IPS DF 6.9 (cell line): ENCODE results near the gene SLC9A2.

Experiments used
- DNase-seq: peaks from one replicate; pipeline ENCODE4 v3.0.0-alpha.2; 2013; ENCODE audit warnings: low read depth, low spot score
- H3K27ac ChIP-seq: one replicate; pipeline ENCODE4 v1.5.1; 2013; ENCODE audit warnings: low read length, control low read depth
- H3K27me3 ChIP-seq: 2 replicates; pipeline ENCODE4 v1.6.1; 2013; ENCODE audit warnings: mild to moderate bottlenecking, low read length; ENCODE audit not compliant: control insufficient read depth, insufficient read depth
- H3K36me3 ChIP-seq: 2 replicates; pipeline ENCODE4 v1.6.1; 2013; ENCODE audit warnings: low read length; ENCODE audit not compliant: control insufficient read depth, insufficient read depth
- H3K4me1 ChIP-seq: 2 replicates; pipeline ENCODE4 v1.6.1; 2013; ENCODE audit warnings: low read length; ENCODE audit not compliant: control insufficient read depth, insufficient read depth
- H3K4me3 ChIP-seq: 2 replicates; pipeline ENCODE4 v1.5.1; 2013; ENCODE audit warnings: mild to moderate bottlenecking, low read length
- H3K9me3 ChIP-seq: 2 replicates; pipeline ENCODE4 v1.6.1; 2013; ENCODE audit warnings: low read length, inconsistent platforms; ENCODE audit not compliant: control insufficient read depth, insufficient read depth
- WGBS: extraction: QIAGEN DNeasy Blood & Tissue Kit; methylation state at CpG from one replicate; pipeline ENCODE4 v1.1.7; 2013; ENCODE audit warnings: mixed read lengths, missing lambda C conversion rate; ENCODE audit not compliant: insufficient read length, insufficient coverage; 5-methylcytosine and 5-hydroxymethylcytosine counted together

The SLC9A2 gene, protein sequence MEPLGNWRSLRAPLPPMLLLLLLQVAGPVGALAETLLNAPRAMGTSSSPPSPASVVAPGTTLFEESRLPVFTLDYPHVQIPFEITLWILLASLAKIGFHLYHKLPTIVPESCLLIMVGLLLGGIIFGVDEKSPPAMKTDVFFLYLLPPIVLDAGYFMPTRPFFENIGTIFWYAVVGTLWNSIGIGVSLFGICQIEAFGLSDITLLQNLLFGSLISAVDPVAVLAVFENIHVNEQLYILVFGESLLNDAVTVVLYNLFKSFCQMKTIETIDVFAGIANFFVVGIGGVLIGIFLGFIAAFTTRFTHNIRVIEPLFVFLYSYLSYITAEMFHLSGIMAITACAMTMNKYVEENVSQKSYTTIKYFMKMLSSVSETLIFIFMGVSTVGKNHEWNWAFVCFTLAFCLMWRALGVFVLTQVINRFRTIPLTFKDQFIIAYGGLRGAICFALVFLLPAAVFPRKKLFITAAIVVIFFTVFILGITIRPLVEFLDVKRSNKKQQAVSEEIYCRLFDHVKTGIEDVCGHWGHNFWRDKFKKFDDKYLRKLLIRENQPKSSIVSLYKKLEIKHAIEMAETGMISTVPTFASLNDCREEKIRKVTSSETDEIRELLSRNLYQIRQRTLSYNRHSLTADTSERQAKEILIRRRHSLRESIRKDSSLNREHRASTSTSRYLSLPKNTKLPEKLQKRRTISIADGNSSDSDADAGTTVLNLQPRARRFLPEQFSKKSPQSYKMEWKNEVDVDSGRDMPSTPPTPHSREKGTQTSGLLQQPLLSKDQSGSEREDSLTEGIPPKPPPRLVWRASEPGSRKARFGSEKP

DNA sequence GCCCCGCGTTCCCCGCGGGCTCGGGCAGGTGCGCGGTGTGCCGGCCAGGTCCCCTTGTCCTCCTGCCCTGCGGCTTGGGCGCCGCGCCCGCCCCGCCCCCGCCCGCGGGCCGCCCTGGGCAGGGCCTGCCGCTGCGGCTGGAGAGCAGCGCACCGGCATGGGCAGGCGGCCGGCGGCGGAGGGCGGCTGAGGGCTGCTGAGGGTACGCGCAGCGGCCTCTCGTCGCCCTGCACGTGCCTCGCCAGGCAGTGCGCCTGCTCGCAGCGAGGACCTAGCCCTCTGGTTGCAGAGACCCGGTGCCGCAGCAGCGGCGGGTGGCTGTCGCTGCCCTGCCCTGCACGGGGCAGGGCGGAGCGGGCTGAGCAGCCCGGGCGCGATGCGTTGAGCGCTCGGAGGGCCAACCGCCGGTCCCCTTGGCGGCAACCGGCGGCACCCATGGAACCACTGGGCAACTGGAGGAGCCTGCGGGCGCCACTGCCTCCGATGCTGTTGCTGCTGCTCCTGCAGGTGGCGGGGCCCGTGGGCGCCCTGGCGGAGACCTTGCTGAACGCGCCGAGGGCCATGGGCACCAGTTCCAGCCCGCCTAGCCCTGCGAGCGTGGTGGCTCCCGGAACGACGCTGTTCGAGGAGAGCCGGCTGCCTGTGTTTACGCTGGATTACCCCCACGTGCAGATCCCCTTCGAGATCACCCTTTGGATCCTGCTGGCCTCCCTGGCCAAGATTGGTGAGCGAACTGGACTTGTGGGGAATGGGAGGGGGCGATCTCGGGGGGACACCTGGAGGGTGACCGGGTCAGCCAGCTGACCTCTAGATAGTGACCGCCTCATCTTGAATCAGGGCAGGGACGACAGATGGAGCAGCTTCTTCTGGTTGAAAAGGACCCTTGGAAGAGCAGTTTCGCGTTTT is at the start of gene SLC9A2:
Gene SLC9A2 (plus strand): TSS at position 140 of the 906 bp plus-strand sequence. CDS start 296 bp downstream, at position 436.
- H3K27me3 ChIP-seq = peaks cover 22% of the 10 kb centered on the region
- 0 out of 2 replicates have a peak, but pooled peaks cover 3% of the 10 kb centered on the region for H3K4me1 ChIP-seq
- DNase-seq = peak; percentile 7
- peak within 1 kb of the TSS; percentile 42; the same call in 1 of the 2 replicates for H3K4me3 ChIP-seq
- no peaks in the 10 kb centered on the region for H3K9me3 ChIP-seq
- no peak within 1 kb of the TSS for H3K27ac ChIP-seq
- no CpG with 5 or more reads among the region's 85 CpGs for WGBS
- no peaks in the 10 kb centered on the region for H3K36me3 ChIP-seq

DNA sequence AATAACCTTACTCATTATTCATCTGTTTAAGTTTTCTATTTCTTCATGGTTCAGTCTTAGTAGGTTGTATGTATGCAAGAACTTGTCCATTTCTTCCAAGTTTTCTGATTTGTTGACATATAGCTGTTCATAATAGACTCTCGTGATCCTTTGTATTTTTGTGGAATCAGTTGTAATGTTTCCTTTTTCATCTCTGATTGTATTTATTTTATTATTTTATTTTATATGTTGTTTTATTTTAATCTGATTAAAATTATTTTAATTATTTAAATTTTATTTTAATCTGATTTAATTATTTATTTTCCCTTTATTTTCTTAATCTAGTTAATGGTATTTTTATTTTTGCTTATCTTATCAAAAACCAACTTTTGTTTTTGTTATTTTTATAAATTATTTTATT is 43.5 kb upstream of the SLC9A2 start:
- H3K4me3 ChIP-seq = no peak overlapping the region
- no peaks in the 10 kb centered on the region for H3K27me3 ChIP-seq
- no CpG with 5 or more reads among the region's 1 CpG for WGBS
- no peak for DNase-seq
- no peaks in the 10 kb centered on the region for H3K4me1 ChIP-seq
- no peak overlapping the region for H3K27ac ChIP-seq
- H3K9me3 ChIP-seq = no peaks in the 10 kb centered on the region
- no peaks in the 10 kb centered on the region for H3K36me3 ChIP-seq

DNA sequence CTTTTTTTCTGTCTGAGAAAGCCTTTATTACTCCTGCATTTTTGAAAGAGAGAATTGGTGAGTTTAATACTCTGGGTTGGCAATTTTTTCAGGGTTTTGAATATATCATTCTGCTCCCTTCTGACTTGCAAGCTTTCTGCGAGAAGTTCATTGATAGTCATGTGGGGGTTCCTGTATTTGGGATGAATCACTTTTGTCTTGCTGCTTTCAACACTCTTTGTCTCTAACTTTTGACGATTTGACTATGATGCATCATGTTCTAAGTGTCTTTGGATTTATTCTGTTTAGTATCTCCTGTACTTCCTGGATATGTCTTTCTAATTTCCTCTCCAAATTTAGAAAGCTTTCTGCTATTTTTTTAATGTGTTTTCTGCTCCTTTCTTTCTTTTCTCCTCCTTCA is 41.0 kb upstream of the SLC9A2 start:
- no peak for DNase-seq
- Histone ChIP-seq H3K4me1 (no peaks in the 10 kb centered on the region), H3K4me3 (no peak overlapping the region), H3K36me3 (no peaks in the 10 kb centered on the region), H3K27ac (no peak overlapping the region), H3K27me3 (no peaks in the 10 kb centered on the region), H3K9me3 (no peaks in the 10 kb centered on the region)
- WGBS = no CpG with 5 or more reads among the region's 2 CpGs

DNA sequence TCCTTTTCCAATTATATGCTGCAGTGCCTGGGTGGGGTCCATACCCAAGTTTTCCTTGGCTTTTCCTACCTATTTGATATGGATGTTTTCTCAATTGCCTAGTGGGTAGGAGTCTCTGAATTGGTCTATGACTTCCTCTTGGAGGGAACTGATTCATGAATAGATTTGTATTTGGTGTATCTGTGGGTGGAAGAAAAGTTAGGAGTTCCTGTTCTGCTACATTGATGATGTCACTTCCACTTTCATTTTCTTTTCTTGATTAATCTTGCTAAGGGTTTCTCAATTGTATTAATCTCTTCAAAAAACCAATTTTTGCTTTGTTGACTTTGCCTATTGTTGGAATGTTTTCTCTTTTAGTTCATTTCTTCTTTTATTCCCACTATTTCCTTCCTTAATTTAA is 37.4 kb upstream of the SLC9A2 start:
- Histone ChIP-seq H3K4me1 (peaks cover 3% of the 10 kb centered on the region; the same call in 1 of the 2 replicates), H3K9me3 (no peaks in the 10 kb centered on the region), H3K36me3 (no peaks in the 10 kb centered on the region), H3K27ac (no peak overlapping the region), H3K27me3 (no peaks in the 10 kb centered on the region), H3K4me3 (no peak overlapping the region)
- DNase-seq = no peak

DNA sequence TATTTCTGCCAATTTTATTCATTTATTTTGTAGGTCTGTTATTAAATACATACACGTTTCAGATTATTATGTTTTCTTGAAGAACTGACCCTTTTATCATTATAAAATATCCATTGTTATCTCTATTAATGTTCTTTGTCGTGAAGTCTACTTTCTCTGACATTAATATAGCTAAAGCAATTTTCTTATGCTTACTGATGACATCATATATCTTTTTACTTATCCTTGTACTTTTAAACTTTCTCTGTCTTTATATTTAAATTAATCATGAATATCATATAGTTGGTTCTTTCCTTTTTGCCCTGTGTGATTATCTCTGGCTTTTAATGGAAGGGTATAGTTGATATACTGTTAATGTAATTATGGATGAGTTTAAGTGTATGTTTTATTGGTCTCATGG is 36.5 kb upstream of the SLC9A2 start:
- H3K27ac ChIP-seq = no peak overlapping the region
- H3K27me3 ChIP-seq = no peaks in the 10 kb centered on the region
- no peak overlapping the region for H3K4me3 ChIP-seq
- peaks cover 3% of the 10 kb centered on the region; the same call in 1 of the 2 replicates for H3K4me1 ChIP-seq
- no peaks in the 10 kb centered on the region for H3K9me3 ChIP-seq
- WGBS = no CpG with 5 or more reads among the region's 2 CpGs
- H3K36me3 ChIP-seq = no peaks in the 10 kb centered on the region
- no peak for DNase-seq

DNA sequence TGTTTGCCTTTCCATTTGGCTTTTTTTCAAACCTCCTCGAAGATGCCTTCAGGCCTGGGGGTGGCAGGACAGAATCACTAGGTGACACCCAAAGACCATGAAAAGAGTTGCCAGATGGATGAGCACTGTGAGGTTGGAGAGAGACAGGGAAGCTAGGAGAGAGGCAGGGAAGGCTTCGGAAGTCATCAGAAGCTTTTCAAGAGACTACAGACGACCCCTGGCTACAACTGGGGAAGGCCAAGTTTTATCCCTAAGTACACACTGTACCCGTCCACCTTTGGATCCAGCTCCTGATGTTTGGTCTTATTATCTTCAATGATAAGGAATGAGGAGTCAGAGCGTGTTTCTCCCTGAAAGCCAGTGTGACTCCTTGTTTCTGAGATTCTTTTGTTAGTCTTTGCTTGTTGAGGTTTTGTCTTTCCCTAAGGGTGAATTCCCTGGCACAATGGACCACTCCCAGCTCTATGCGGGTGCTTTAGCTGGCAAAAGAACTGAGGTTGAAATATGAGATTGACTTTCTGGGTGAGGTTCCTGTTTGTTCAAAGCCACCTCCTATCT is 33.4 kb upstream of the SLC9A2 start:
- WGBS = no CpG with 5 or more reads among the region's 6 CpGs
- Histone ChIP-seq H3K9me3 (no peaks in the 10 kb centered on the region), H3K27me3 (no peaks in the 10 kb centered on the region), H3K4me3 (no peak overlapping the region), H3K27ac (no peak overlapping the region), H3K4me1 (peaks cover 3% of the 10 kb centered on the region; the same call in 1 of the 2 replicates), H3K36me3 (no peaks in the 10 kb centered on the region)
- peak; percentile 4 for DNase-seq

DNA sequence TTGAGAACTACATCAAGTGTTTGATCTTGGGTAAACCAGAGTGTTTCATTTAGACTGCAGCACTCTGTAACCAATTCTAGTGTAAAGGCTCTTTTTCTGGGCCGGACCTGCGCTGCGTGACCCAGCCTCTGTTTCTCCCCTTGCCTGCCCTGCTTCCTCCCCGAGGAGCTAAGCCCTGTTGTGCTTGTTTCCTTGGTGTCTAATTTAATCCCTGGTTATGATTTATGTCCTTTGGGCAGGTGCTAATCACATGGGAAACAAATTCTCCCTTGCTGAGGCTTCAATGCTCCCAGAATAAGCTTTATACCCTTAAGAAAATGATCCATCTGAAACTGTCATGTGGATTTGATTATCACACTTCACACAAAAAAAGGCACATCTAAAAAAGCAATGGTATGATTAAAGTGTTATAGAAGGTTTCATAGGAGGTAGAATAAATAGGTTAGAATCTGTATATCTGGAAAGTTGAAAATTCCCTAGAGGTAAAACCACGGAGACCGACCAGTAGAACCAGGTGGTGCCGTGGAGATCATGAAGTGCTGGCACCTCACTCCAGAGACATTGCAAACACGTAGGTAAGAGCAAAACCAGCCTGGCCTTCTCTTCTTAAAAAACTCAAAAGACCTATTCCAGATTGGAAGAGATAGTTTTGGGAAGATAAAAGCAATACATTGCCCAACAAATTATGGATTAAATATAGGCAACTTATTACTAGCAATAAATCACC is 31.0 kb upstream of the SLC9A2 start:
- H3K27me3 ChIP-seq = no peaks in the 10 kb centered on the region
- peaks cover 3% of the 10 kb centered on the region; the same call in 1 of the 2 replicates for H3K4me1 ChIP-seq
- H3K36me3 ChIP-seq = no peaks in the 10 kb centered on the region
- no peak overlapping the region for H3K4me3 ChIP-seq
- no peak overlapping the region for H3K27ac ChIP-seq
- WGBS = no CpG with 5 or more reads among the region's 8 CpGs
- no peak for DNase-seq
- H3K9me3 ChIP-seq = no peaks in the 10 kb centered on the region

DNA sequence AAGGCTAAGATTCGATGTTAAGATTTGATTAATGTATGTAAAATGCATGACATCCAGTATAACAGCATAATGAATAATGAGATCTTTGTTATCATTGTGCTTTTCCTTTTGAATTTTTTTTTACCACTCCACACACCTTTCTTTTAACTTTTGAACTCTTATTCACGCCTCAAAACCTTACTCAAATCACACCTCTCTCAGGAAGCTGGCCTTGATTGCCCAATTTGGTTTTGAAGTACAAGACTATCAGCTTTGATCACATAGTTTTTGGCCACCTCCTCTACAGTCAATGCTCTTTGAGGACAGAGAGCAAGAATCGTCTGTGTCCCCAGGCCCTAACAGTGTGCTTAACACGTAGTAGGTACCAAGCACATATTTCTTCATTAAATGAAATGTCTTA is 29.9 kb upstream of the SLC9A2 start:
- no peak overlapping the region for H3K4me3 ChIP-seq
- H3K9me3 ChIP-seq = no peaks in the 10 kb centered on the region
- no peak for DNase-seq
- H3K27me3 ChIP-seq = no peaks in the 10 kb centered on the region
- H3K27ac ChIP-seq = no peak overlapping the region
- WGBS = 64% methylated on average over 1 of the region's 4 CpGs
- no peaks in the 10 kb centered on the region for H3K36me3 ChIP-seq
- H3K4me1 ChIP-seq = peaks cover 3% of the 10 kb centered on the region; the same call in 1 of the 2 replicates

DNA sequence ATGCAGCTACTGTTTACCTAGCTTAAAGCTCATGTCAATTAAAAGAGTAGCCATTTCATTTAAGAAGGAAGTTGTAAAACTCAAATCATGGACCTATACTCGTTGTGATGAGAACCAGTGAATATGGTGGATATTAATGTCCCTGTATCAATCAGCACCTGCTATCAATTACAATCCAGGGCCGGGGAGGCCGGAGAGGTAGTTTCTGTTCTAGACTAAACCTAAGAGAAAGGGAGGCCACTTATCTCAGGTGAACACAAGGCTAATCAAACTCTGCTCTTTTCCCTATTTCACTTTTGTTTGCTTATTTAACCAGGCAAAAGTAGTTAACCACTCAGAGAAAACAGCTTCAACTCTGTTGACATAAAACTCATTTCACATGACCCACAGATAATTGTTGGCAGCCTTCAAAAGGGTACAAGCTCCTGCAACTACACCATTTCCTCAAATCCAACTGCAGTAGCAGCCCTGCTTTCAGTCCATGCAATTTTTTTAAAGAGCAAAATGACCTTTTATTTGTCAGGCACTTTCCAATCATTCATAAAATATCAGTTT is 27.8 kb upstream of the SLC9A2 start:
- Histone ChIP-seq H3K27ac (no peak overlapping the region), H3K36me3 (no peaks in the 10 kb centered on the region), H3K9me3 (no peaks in the 10 kb centered on the region), H3K4me3 (no peak overlapping the region), H3K4me1 (no peaks in the 10 kb centered on the region), H3K27me3 (no peaks in the 10 kb centered on the region)
- no peak for DNase-seq
- WGBS = no CpG with 5 or more reads among the region's 3 CpGs
